D721Med (cell line): ENCODE results near the gene SLC2A11.
"Not testable (repeated sequence)": the region's sequence is repeated elsewhere in the genome, so short reads cannot be mapped to it uniquely, and the experiment has no call there.

Experiments used
- DNase-seq: peaks from one replicate; pipeline ENCODE4 v3.0.0; 2011; ENCODE audit warnings: low spot score; ENCODE audit not compliant: insufficient read length
- FAIRE-seq: peaks from 2 replicates; lab custom pipeline; 2011; peaks lifted over from hg19 to GRCh38; lab: Jason Lieb, UNC
- CTCF ChIP-seq: IDR thresholded peaks from 2 replicates; pipeline ENCODE4 v1.5.1; 2012; ENCODE audit warnings: mild to moderate bottlenecking, control low read depth; ENCODE audit not compliant: insufficient read depth; ENCODE audit errors: missing control alignments

The SLC2A11 gene

GRCh38 chr22:23904573-23905254, 47.0 kb downstream of the SLC2A11 start:
- no peak for FAIRE-seq

GRCh38 chr22:23906641-23907040, 49.0 kb downstream of the SLC2A11 start:
- TF ChIP-seq CTCF = no peak
- FAIRE-seq (no peak), DNase-seq (no peak)

More at GRCh38 chr22:23904573-23905254, 47.0 kb downstream of the SLC2A11 start:
- no peak for TF ChIP-seq CTCF
- no peak for DNase-seq

- DNase-seq, FAIRE-seq: not testable (repeated sequence)
Measured at GRCh38 chr22:23907423-23907822, 49.7 kb downstream of the SLC2A11 start.

GRCh38 chr22:23908587-23909205, 51.0 kb downstream of the SLC2A11 start:
- no peak for TF ChIP-seq CTCF
- DNase-seq (no peak), FAIRE-seq (no peak)

GRCh38 chr22:23909296-23909898, 51.7 kb downstream of the SLC2A11 start:
- no peak for TF ChIP-seq CTCF
- DNase-seq = no peak
- FAIRE-seq = no peak

GRCh38 chr22:23910496-23911190, 53.0 kb downstream of the SLC2A11 start:
- no peak for TF ChIP-seq CTCF

GRCh38 chr22:23911318-23911980, 53.8 kb downstream of the SLC2A11 start:
- FAIRE-seq (no peak), DNase-seq (no peak)
- TF ChIP-seq CTCF = no peak

More at GRCh38 chr22:23910496-23911190, 53.0 kb downstream of the SLC2A11 start:
- DNase-seq = no peak
- FAIRE-seq = no peak
